ENCODE data around the gene B3GNT7.

- TF ChIP-seq CTCF (IDR thresholded peaks at IDR 0.05) (no peak), POLR2A (IDR thresholded peaks at IDR 0.05) (no peak)
Observed at GRCh38 chr2:231364061-231364460, 31.4 kb upstream of the B3GNT7 start.

Data from body of pancreas (tissue), 4 donors.